Measurements from ENCODE around the gene MYO1D.

The MYO1D gene

GRCh38 chr17:32520737-32521404 is 356.1 kb downstream of the MYO1D start:
- DNase-seq: no peak

DNA sequence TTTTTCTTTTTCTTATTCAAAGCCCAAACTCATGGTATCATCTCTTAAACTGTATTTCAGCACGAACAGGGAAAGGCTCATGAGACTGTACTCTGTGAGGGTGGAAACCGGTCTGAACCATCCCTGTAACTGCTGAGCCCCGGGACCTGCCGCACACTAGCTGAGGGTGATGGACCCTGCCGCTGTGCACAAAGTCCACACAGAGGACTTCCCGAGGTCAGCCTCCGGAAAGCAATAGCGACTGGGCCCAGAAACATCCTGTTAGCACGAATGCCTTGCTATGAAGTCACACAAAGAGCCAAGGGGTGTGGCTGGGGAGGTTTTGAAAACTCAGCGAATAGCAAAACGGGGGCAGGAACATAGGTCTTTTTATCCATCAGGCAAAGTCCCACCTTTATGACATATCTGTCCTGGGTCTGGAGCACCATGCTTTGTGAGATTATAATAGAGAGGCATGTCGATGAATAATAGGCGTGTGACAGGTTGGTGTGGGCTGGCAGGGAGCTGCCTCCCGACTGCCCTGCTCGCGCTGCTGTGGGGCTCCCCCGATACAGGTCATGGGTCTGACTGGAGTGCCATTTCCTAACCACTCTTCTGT is 356.7 kb downstream of the MYO1D start:
- DNase-seq: peak; percentile 58

- peak; percentile 86 for DNase-seq
These were observed 357.5 kb downstream of the MYO1D start for GRCh38 chr17:32519228-32520103.

DNA sequence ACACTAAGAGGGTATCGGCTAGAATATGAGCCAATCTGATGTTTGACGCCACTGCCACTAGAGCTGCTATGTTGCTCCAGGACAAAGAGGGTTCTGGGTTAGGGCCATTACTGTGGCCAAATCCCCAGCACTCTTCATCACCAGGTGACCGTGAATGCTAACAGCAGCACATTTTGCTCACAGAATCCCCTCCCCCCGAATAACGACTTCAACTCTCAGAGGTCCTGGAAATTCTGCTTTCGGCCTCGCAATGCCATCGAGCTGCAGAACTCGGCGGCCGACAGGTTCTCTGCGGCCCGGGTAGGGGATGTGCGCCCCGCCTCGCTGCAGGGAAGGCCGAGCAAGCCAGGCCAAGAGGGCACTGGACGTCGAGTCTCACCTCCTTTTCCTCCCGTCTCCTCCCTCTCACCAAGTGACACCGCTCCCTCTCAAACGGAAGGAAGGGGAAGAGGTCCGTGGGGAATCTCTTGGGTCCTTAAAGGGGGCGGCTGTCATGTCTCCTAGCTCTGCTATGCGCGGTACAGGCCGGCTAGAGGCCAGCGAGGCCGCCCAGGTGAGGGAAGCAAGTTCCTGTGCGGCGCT is 358.2 kb downstream of the MYO1D start:
- no peak for DNase-seq

GRCh38 chr17:32517982-32518381 is 358.9 kb downstream of the MYO1D start:
- no peak for DNase-seq

DNA sequence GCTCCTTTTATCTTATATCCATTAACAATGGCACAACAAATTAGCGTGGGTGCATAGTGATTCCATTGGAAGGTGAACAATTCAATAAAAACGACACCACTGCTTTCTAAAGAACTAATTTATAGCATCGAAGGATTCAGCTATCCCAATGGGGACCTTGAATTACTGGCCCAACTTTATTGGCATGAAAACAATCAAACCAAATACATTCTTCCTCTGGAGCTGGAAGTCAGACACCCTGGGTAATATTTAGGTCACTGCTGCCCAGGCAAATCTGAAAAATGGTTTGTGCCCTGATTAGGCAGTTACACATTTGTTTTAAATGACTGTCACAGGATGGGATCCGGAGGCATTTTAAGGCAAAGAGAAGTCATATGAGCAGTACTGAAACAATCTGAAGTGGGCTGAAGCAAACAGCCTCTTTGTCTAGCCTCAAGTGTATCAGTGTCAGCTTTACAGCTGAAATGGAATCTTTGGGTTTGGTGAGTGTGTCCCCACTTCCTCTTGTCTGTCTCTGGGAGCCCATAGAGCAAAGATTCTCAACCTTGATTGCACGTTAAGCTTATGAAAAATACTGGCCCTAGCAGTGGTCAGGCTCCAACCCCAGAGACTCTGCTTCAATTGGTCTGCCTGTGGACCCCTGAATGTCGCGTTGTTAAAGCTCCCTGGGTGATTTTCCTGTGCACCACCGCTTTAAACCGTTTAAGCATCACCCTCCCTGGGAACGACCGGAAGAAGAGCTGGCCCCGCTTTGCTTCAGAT is 359.8 kb downstream of the MYO1D start:
- peak; percentile 15 for DNase-seq

DNA sequence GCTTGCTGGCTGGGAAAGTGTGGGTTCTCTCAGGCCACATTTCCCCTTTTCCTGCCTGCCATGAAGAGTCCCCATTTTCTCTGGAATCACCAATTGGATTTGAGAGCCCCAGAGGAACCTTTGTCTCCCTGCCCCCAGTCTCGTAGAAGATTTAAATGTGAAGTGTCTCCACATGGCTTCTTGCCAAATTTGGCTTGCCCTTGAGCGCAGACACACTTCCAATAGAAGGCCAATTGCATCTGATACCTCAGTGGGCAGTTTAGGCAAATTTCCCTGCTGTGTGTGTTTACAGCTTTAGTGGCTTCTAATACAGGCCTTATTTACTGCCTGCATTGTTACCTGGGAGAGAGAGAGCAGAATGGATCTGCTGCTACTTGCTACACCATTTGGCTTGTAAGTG is 360.5 kb downstream of the MYO1D start:
- peak; percentile 21 for DNase-seq

DNA sequence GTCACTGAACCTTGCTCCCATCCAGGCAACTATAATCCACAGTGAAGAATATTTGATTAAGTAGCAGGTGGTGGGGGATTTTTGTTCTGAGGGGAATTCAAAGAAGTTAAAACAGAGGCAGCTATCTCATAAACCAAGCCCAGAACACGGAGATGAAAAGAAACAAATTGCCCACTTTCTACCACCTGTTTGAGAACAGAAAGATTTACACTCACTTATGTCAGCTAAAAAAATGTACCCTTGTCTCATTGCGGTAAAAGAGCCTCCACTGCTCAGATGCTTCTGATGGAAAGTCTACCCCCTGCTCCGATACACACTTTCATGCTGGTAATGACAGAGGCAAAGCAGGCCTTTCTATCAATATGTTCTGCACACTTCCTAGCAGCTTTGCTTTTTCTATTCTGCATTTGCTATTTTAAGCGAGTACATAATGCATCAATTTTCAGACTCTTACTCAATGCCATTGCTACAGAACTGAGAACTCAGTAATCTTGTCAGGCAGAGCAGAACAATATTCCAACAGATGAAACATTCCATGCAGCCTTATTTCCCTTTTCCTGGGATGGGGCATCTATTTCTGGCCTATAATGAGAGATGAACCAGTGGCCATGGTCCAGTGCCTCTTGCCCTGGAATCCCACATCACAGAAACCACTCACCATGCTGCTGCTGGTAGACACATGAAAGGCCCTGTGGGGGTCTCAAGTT is 361.1 kb downstream of the MYO1D start:
- peak; percentile 8 for DNase-seq

DNA sequence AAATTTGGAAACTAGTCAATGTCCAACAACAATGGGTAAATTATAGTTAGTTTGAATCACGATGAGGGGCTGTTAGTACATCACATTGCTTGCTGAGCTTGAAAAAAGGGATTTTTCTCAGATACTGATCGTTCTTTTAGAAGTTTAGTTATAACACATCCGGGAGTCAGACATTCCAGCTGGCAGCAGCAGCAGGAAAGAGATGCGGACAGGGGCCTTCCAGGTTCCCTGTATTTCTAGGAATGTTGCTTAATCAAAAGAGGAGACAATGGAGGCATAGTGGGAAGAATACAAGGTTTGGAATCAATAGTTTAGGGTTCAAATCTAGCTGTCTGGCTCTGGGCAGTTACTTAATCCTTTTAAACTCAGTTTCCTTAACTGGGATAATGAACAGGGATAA is 362.3 kb downstream of the MYO1D start:
- DNase-seq: no peak

- DNase-seq: no peak
These were observed 363.3 kb downstream of the MYO1D start for GRCh38 chr17:32513579-32513978.

GRCh38 chr17:32512328-32512727 is 364.6 kb downstream of the MYO1D start:
- DNase-seq: no peak

- DNase-seq: no peak
These were observed 366.5 kb downstream of the MYO1D start for GRCh38 chr17:32510466-32510865.

- no peak for DNase-seq
These were observed 368.0 kb downstream of the MYO1D start for GRCh38 chr17:32508926-32509325.

GRCh38 chr17:32504166-32504990 is 372.5 kb downstream of the MYO1D start:
- no peak for DNase-seq

DNA sequence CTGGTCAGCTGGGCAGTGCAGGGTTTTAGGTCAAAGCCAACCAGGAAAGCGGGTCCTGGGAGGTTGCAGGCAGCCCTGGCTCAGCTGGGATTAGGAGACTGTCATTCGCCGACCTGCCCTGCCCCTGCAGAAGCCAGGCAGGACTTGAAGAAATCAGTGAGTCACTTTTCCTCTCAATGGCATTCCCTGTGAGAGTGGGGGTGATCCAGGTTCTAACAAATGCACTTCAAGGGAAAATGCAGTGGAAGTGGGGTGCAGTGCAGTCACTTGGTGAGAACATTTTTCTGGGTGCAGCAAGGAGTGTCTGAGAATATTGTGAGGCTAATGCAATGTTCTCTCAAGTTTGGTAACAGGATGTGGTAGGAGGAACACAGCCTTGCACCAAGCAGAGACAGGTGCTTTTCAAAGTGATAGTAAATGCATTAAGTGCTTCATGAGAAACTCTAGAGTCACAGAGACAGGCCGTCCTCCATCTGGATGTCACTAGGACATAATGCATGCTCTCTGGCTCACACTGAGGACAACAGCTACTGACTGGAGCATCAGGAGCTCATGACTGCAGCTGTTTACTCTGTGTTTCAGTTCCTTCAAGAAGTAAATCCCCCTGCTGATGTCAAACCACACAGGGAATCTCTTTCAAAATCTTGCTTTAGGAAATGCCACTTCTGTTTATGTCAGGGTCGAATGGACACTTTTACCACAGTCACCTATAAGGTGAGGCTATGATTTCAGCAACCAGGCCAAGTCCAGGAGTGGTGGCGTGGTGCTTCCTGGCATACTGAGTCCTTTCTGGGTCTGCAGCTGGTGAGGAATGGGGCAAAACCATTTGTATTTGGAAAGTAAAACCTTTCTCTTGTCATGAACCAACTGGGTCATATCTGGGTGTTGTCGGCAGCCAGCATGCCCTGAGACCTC is 373.4 kb downstream of the MYO1D start:
- DNase-seq: no peak

DNA sequence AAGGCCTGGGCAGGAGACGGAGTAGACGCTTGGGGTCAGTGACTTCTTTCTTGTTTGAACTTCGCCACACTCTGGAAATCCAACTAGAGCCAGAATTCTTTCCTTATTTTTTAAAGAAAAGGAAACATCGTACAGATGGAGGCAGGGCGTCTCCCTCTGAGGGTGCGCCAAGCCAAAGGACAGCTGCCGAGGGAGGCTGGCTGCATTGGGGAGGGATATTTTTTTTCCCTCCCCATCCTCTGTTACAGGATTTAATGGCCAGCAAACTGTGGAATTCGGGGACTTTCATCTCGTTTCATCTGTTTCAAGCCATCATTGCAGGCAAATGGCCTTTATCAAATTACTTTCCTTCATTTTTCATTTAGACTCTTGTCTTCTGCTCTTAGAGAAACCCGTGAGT is 374.2 kb downstream of the MYO1D start:
- DNase-seq: no peak

DNA sequence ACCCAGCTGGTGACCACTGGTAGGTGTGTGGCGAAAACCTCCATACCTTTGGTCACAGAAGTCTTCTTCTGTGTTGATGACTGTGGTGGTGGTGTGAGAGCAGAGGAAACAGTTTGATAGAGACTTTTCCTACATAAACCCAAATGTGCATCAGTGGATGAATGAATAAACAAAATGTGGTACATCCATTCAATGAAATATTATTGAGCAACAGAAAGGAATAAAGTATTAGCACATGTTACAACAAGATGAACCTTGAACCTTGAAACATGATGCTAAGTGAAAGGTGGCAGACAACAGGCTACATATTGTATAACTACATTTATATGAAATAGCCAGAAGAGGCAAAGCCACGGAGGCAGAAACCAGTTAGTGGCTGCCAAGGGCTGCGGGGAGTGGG is 374.9 kb downstream of the MYO1D start:
- no peak for DNase-seq

- DNase-seq: no peak
These were observed 378.5 kb downstream of the MYO1D start for GRCh38 chr17:32498391-32498790.

GRCh38 chr17:32497431-32498205 is 379.3 kb downstream of the MYO1D start:
- DNase-seq: no peak
